Cardiac septum (tissue), 1 donor: ENCODE measurements around the gene TENT4A. TPM values are rescaled to one million over a fixed set of nuclear protein-coding genes. Genes with fewer than 3 reads are reported as not detected.

Experiments
- total RNA-seq: library from RNA; stranded (reverse); fragmentation: NEBNext Ultra II Directional; extraction: Animal tissue kit (Norgen Biotek cat#: 25700); gene quantifications from one replicate; pipeline ENCODE4 v1.2.1, GENCODE V29; 2021
- donor health status: DM: no; HTN: no; CAD: no.

TENT4A gene
- total RNA-seq, 1 donor from 2014 or later: 18.4 TPM

Other genes with a start within 250 kb of the TENT4A start
- 39.9 TPM for gene NSUN2, start 80.4 kb upstream of the TENT4A start, total RNA-seq
- 4.2 TPM for gene SRD5A1, start 80.0 kb upstream of the TENT4A start, total RNA-seq